Mesothelial cell of epicardium (in vitro differentiated cells): ENCODE data around the gene SART1. TPM values are rescaled to one million over a fixed set of nuclear protein-coding genes. Genes with fewer than 3 reads are reported as not detected.

Experiments
- DNase-seq, 2 experiments: peaks; one replicate each; pipeline ENCODE4 v3.0.0; 2021; ENCODE audit warnings: low spot score in 2 of 2; ENCODE audit not compliant: unreplicated experiment in 2 of 2
- H3K27ac Mint-ChIP-seq: 2 replicates; pipeline ENCODE4 v1.8.0; 2021; ENCODE audit warnings: mixed read lengths
- H3K27me3 Mint-ChIP-seq: 2 replicates; pipeline ENCODE4 v1.8.0; 2021; ENCODE audit warnings: low read depth, mixed read lengths
- H3K36me3 Mint-ChIP-seq: 2 replicates; pipeline ENCODE4 v1.8.0; 2021; ENCODE audit warnings: mixed read lengths
- H3K4me1 Mint-ChIP-seq: 2 replicates; pipeline ENCODE4 v1.8.0; 2021; ENCODE audit warnings: mixed read lengths
- H3K4me3 Mint-ChIP-seq: 2 replicates; pipeline ENCODE4 v1.8.0; 2021; ENCODE audit warnings: mild to moderate bottlenecking, moderate library complexity, mixed read lengths
- H3K9me3 Mint-ChIP-seq: 2 replicates; pipeline ENCODE4 v1.8.0; 2021; ENCODE audit warnings: mixed read lengths
- CTCF ChIP-seq: fragments of 200-600 bp; sonication (generic); IDR thresholded peaks from one replicate; pipeline ENCODE4 v1.5.0; 2021; ENCODE audit warnings: antibody characterized with exemption; ENCODE audit not compliant: unreplicated experiment
- total RNA-seq: library from RNA; stranded (reverse); gene quantifications from 3 replicates; pipeline ENCODE4 v1.2.1, GENCODE V29; 2021

SART1 gene
- total RNA-seq, 1 donor from 2014 or later: 54.4 TPM

DNA sequence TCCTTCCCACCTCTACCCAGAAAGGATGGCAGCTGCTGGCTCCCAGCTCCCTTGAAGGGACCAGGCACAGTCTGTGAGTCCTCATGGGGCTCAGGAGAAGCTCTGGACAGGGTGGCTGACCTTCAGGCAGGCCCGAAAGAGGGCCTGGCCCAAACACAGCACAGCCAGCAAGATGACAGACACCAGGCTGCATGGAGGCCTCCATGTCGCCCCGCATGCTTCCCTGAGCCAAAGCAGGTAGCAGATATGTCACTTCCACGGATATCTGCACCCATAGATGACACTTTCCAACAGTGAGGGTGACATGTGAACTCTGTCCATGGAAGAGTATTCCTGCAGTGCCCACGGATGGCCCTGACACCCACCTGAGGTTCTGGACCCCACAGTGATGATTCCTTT, 22.1 kb downstream of the SART1 start:
- H3K36me3 Mint-ChIP-seq: peaks cover 10% of the 10 kb centered on the region
- no peak overlapping the region for H3K4me3 Mint-ChIP-seq
- DNase-seq: no peak
- H3K27me3 Mint-ChIP-seq: no peaks in the 10 kb centered on the region
- no peaks in the 10 kb centered on the region for H3K9me3 Mint-ChIP-seq
- no peaks in the 10 kb centered on the region for H3K4me1 Mint-ChIP-seq
- no peak overlapping the region for H3K27ac Mint-ChIP-seq
- no peak for TF ChIP-seq CTCF

GRCh38 chr11:65987336-65987735, 25.8 kb downstream of the SART1 start:
- TF ChIP-seq CTCF: no peak
- no peaks in the 10 kb centered on the region for H3K4me1 Mint-ChIP-seq
- H3K27ac Mint-ChIP-seq: no peak overlapping the region
- no peaks in the 10 kb centered on the region for H3K9me3 Mint-ChIP-seq
- DNase-seq: no peak
- H3K36me3 Mint-ChIP-seq: peaks cover 5% of the 10 kb centered on the region
- no peak overlapping the region for H3K4me3 Mint-ChIP-seq
- no peaks in the 10 kb centered on the region for H3K27me3 Mint-ChIP-seq

DNA sequence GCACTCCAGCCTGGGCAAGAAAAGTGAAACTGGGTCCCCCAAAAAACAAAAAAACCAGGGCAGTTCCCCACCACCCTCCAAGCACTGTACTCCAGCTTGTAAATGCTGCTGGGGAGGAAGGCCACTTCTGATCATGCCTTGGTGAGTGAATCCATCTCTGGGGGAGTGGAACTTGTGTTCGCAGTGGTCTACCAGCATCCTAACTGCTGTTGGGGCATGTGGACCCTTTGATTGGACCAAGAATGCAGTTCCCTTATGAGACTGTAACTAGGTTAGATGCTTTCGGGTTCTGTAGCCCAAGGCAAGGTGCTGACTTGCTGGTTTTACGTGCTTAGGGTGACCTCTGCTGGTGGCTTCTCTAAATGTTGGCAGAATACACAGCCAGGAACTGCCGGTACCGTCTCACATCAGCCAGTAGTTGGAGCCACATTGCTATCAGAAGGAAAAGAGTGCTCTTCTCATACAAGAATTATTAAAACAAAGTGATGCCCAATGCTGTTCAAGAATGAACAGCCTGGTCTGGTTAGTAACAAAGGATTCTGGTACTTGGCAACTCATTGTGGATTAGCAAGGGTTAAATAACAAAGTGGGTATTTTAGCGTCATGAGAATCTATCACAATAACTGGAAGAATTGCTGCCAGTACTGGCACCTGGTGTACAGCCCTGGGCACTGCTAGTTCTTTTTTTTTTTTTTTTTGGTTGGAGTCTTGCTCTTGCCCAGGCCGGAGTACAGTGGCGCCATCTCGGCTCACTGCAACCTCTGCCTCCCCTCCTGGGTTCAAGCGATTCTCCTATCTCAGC, 27.5 kb downstream of the SART1 start:
- DNase-seq: peak; percentile 69 to 89
- Mint-ChIP-seq H3K27me3 (no peaks in the 10 kb centered on the region), H3K9me3 (no peaks in the 10 kb centered on the region), H3K27ac (peak overlapping the region; percentile 69), H3K4me3 (no peak overlapping the region), H3K4me1 (no peaks in the 10 kb centered on the region), H3K36me3 (peaks cover 5% of the 10 kb centered on the region)
- TF ChIP-seq CTCF: peak; percentile 77

GRCh38 chr11:65992056-65992455, 30.5 kb downstream of the SART1 start:
- no peak for DNase-seq
- Mint-ChIP-seq H3K27ac (no peak overlapping the region), H3K27me3 (no peaks in the 10 kb centered on the region), H3K4me3 (no peak overlapping the region), H3K9me3 (no peaks in the 10 kb centered on the region), H3K4me1 (no peaks in the 10 kb centered on the region), H3K36me3 (peaks cover 11% of the 10 kb centered on the region)
- TF ChIP-seq CTCF: no peak

DNA sequence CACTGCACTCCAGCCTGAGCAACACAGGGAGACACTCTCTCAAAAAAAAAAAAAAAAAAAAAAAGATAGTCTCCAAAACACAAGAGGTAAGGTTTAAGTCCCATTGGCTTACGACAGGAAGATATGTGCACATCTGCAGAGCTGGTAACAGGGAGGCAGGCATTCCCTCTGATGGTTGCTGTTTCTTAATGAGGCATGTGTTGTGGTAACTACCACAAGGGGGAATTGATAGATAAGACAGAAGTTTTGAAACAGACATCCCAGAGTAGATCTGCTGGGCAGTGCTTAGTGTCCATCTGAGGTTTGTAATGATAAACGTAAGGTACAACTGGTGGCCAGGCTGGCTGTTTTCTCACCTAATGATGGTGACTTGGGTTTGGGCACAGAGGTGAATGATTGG, 35.8 kb downstream of the SART1 start:
- no peaks in the 10 kb centered on the region for H3K27me3 Mint-ChIP-seq
- TF ChIP-seq CTCF: no peak
- H3K4me3 Mint-ChIP-seq: no peak overlapping the region
- peaks cover 10% of the 10 kb centered on the region for H3K4me1 Mint-ChIP-seq
- DNase-seq: no peak
- H3K36me3 Mint-ChIP-seq: peaks cover 23% of the 10 kb centered on the region
- no peak overlapping the region for H3K27ac Mint-ChIP-seq
- H3K9me3 Mint-ChIP-seq: no peaks in the 10 kb centered on the region
